ENCODE data around the gene PARP14.
A peak's percentile ranks its signal among the peaks of the same experiment; 100 is the strongest.
"Not testable (repeated sequence)": the region's sequence is repeated elsewhere in the genome, so short reads cannot be mapped to it uniquely, and the experiment has no call there.

Gene PARP14

DNA sequence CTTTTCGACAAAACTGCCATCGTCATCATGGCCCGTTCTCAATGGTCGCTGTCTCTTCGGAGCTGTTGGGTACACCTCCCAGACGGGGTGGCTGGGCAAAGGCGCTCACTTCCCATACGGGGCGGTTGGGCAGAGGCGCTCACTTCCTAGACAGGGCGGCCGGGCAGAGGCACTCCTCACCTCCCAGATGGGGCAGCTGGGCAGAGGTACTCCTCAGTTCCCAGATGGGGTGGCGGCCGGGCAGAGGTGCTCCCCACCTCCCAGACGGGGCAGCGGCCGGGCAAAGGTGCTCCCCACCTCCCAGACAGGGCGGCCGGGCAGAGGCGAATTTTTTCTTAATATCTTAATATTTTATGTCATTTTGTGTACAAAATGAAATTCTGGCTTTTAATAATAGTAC, 44.5 kb downstream of the PARP14 start:
- no peak for DNase-seq (ENCODE audit: low read depth, low spot score)

- no peak for DNase-seq (ENCODE audit: low read depth, low spot score)
Observed at GRCh38 chr3:122727294-122727693, 46.7 kb downstream of the PARP14 start.

GRCh38 chr3:122727766-122728165, 47.1 kb downstream of the PARP14 start:
- DNase-seq (ENCODE audit: low read depth, low spot score) = no peak

- no peak for DNase-seq (ENCODE audit: low read depth, low spot score)
Observed at GRCh38 chr3:122728186-122728585, 47.5 kb downstream of the PARP14 start.

GRCh38 chr3:122728756-122729514, 48.3 kb downstream of the PARP14 start:
- DNase-seq (ENCODE audit: low read depth, low spot score) = no peak

GRCh38 chr3:122730240-122730639, 49.6 kb downstream of the PARP14 start:
- DNase-seq (ENCODE audit: low read depth, low spot score) = no peak

GRCh38 chr3:122732682-122733525, 52.3 kb downstream of the PARP14 start:
- not testable (repeated sequence) for DNase-seq (ENCODE audit: low read depth, low spot score)

DNA sequence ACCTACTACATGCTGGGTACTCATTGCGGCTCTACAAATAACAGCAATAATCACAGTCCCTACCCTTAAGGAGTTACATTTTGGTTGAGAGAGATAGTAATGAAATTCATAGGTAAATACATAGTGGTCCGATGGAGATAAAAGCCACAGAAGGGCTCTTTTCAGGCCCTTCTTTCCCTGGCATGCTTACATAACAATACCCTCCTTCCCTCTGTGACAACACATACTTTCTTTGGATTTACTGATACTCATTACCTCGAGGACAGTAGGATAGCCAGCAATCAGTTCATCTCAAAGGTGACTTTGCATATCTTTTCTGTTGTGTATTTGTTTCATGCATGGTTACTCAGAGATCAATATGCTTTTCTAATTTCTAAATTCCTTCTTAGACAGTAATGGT, 58.5 kb downstream of the PARP14 start:
- no peak for DNase-seq (ENCODE audit: low read depth, low spot score)

- no peak for DNase-seq (ENCODE audit: low read depth, low spot score)
Observed at GRCh38 chr3:122742234-122742633, 61.6 kb downstream of the PARP14 start.

GRCh38 chr3:122743581-122744120, 63.0 kb downstream of the PARP14 start:
- no peak for DNase-seq (ENCODE audit: low read depth, low spot score)

- no peak for DNase-seq (ENCODE audit: low read depth, low spot score)
Observed at GRCh38 chr3:122745369-122746021, 64.9 kb downstream of the PARP14 start.

DNA sequence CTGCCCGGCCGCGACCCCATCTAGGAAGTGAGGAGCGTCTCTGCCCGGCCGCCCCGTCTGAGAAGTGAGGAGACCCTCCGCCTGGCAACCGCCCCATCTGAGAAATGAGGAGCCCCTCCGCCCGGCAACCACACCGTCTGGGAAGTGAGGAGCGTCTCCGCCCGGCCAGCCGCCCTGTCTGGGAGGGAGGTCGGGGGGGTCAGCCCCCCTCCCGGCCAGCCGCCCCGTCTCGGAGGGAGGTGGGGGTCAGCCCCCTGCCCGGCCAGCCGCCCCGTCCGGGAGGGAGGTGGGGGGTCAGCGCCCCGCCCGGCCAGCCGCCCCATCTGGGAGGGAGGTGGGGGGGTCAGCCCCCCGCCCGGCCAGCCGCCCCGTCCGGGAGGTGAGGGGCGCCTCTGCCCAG, 66.7 kb downstream of the PARP14 start:
- DNase-seq (ENCODE audit: low read depth, low spot score) = not testable (repeated sequence)

- DNase-seq (ENCODE audit: low read depth, low spot score) = no peak
Observed at GRCh38 chr3:122748347-122748746, 67.7 kb downstream of the PARP14 start.

DNA sequence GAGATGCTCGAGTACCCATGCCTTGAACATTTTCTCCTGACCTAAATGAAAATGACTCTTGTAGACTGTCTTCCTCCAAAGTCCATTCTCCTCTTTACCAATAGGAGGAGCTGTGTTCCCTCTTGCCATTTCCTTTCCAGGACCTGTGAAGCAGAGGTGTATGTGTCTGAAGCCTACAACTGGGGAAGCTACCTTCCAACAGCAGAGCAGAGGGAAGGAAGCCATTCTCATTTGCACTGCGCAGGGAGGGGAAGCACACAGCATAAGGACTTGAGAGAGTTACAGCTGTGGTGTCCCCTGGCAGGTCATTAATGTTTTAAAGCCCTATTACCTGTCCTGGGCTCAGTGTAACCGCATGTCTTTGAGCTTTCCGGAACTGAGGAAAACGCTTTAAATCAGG, 74.3 kb downstream of the PARP14 start:
- peak; percentile 80 for DNase-seq (ENCODE audit: low read depth, low spot score)

DNA sequence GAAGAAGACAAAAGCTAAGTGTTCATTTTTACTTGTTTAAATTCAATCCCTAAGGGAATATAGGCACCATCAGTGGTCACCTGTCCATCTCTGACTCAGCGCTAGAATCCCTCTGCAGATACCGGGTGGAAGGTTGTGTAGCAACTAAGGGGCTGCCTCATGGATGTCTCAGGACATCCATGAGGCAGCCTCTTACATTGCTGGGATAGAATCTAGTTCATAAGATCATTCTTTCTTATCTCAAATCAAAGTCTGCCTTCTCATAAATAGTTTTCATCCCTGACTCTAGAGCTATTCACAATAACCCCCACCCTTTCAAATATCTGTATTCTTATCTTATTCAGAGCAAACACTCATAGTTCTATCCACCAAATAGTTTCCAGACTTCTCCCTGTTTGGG, 74.9 kb downstream of the PARP14 start:
- DNase-seq (ENCODE audit: low read depth, low spot score) = no peak

- DNase-seq (ENCODE audit: low read depth, low spot score) = no peak
Observed at GRCh38 chr3:122758877-122759560, 78.4 kb downstream of the PARP14 start.

- peak; percentile 57 for DNase-seq (ENCODE audit: low read depth, low spot score)
Observed at GRCh38 chr3:122760453-122761271, 80.0 kb downstream of the PARP14 start.

GRCh38 chr3:122766430-122766829, 85.8 kb downstream of the PARP14 start:
- no peak for DNase-seq (ENCODE audit: low read depth, low spot score)

DNA sequence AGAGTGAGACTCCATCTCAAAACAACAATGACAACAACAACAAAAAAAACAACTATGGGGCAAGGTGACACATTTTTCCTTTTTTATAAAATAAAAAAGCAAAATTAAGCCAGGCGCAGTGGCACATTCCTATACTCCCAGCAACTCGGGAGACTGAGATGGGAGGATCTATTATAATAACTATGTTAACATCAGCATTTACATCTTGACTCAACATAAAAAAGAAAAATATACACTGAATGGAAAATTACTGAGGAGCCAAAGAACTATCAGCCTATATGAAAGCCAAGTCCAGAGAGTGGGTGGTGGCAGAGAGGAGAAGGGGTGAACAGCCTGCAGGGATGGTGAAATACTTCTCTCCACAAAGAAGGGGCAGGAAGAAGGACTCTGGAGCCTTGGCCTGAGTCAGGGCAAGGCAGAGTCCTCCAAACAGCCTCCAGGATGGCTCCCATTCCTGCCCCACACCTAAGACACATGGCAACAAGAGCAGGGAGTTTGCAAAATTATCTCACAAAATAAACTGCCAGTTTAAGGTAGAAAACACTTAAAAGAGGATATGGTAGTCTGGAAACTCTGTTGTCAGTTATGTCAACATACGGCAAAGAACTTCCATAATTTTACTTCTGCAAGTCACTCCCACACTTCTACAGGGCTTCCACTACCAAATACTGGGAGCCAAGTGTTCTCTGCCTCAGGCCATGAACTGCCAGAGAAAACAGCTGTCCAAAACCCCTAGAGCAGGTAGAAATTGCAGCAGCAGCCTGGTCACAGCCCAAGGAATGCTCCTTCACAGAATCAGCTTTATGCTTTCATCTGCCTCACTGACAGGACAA, 87.1 kb downstream of the PARP14 start:
- DNase-seq (ENCODE audit: low read depth, low spot score) = no peak

Data from iPS DF 19.7 (cell line).